HG03558 (cell line): ENCODE measurements around the gene STXBP1.
"Not testable (repeated sequence)": the region's sequence is repeated elsewhere in the genome, so short reads cannot be mapped to it uniquely, and the experiment has no call there.

Experiments used
- ATAC-seq: cut with Tn5 transposase; IDR thresholded peaks from one replicate; pipeline ENCODE4 v1.9.1; 2021; ENCODE audit warnings: moderate number of reproducible peaks; ENCODE audit not compliant: unreplicated experiment; ENCODE audit errors: extremely low read depth

The STXBP1 gene

DNA sequence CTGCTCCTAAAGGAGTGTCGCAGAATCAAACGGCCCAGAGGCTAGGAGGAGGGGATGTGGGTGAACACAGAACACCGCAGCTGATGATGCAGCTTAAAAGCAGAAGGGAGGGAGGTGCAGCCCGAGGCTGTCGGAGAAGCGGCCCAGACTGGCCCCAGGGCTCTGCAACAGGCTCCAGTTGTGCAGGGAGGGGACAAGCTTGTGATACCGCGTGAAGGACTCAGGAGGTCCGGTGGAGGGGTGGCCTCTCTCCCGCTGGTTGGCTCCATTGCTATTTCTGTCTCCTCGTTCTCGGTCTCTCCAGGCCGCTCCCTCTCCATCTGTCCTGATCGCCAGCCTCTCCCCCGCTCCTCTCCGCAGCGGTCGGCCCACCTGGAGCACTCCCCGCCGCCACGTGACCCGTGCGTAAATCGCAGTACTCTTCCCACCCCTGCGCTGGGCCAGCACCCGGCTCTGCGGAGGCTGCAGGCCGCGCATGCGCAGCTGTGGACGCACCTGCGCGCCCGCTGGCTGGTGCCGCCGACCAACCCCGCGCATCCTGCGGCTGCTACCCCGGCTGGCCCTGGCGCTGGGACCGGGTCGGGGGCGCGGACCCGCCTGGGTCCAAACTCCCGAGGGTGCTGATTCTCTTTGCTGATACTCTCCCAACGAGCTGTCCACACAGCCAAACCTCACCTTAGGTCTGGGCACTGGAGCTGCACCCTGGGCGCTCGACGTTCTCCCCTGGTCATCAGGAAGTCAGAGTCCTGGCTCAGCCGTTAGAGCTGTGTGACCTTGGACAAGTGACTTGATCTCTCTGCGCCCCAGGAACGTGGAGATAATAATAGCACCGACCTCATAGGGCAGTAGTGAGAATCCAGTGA is 3.7 kb upstream of the STXBP1 start:
- ATAC-seq, result no peak

DNA sequence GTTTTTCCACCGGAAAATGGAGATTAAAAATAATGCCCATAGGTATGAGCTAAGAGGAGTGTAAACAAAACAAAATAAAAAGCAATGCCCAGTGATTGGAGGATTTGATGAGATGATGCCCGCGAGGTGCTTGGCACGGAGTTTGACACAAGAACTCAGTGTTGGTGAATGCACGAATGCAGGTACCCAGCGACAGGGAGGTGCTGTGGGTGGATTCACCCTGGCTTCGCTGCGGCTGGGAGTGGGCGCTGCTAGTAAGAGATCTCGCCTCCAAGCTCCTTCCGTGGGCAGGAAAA is 526 bp upstream of the STXBP1 start:
- ATAC-seq, result no peak

DNA sequence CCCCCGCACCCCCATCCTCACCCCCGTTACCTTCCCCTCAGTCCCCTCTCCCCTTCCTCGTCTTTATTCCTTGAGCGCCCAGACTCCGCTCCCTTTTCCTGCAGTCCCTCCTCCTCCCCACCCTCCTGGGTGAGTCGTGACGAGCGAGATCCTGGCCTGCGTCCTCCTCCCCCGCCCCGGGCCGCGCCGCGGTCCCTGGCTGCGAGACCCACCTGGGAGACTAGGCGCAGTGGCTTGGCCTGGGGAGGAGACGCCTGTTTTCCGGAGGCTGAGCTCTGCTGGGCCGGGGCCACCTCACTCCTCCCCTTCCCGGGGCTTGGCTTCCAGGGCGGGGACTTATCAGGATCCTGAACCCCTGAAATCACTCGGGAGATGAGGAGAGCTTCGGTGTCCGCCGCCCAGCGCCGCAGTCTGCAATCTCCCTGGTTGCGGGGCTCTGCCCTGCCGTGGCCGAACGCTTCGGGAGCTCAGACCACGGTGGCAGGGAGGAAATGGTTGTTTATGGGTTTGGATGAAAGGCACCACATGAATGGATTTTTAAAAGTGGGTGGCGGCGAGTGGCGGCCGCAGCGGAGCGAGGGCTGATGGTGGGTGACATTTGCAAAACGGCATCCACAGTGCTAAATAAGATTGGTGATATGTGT is 984 bp downstream of the STXBP1 start:
- no peak for ATAC-seq

DNA sequence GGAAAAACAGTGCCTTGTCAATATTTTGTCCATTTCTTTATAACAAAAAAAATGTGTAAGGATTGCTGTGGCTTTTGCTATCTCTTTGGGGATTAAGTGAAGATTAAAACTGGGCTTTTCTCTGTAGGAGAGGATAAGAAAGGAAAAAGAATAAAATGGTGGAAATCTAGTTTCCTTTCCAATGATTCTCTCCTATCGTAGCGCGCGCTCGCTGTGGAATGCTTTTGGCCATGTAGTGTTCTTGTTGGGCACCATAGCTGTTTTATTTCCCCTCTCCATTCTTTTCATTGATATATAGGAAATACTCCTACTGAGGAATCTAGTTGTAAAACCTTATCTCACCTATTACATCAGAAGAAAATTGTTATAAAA is 1.5 kb downstream of the STXBP1 start:
- no peak for ATAC-seq

DNA sequence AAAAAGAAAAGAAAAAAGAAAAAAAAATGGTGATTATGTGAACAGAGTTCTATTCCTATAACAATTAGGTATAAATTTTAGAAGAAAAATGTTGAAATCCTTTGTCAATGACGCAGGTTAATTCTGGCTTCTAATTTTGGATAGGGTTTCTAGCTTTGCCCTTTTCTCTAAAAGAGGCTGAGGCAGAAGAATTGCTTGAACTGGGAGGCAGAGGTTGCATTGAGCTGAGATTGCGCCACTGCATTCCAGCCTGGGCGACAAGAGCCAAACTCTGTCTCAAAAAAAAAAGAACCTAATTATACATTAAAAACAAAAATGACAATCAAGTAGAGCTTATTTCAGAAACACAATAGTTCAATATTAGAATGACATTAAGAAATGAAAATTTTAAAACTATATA is 2.9 kb downstream of the STXBP1 start:
- ATAC-seq, result no peak

DNA sequence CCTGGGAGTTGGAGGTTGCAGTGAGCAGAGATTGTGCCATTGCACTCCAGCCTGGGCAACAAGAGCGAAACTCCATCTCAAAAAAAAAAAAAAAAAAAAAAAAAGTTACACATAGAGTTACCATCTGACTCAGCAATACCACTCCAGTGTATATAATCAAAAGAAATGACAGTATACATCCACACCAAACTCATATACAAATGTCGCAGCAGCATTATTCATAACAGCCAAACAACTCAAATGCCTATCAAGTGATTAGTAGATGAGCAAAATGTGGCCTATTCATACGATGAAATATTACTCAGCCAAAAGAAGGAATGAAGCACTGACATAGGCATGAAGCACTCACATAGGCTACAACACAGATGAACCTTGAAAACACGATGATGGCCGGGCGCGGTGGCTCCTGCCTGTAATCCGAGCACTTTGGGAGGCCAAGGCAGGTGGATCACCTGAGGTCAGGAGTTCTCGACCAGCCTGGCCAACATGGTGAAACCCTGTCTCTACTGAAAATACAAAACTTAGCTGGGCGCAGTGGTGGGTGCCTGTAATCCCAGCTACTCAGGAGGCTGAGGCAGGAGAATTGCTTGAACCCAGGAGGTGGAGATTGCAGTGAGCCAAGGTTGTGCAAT is 9.4 kb downstream of the STXBP1 start:
- ATAC-seq, result not testable (repeated sequence)

DNA sequence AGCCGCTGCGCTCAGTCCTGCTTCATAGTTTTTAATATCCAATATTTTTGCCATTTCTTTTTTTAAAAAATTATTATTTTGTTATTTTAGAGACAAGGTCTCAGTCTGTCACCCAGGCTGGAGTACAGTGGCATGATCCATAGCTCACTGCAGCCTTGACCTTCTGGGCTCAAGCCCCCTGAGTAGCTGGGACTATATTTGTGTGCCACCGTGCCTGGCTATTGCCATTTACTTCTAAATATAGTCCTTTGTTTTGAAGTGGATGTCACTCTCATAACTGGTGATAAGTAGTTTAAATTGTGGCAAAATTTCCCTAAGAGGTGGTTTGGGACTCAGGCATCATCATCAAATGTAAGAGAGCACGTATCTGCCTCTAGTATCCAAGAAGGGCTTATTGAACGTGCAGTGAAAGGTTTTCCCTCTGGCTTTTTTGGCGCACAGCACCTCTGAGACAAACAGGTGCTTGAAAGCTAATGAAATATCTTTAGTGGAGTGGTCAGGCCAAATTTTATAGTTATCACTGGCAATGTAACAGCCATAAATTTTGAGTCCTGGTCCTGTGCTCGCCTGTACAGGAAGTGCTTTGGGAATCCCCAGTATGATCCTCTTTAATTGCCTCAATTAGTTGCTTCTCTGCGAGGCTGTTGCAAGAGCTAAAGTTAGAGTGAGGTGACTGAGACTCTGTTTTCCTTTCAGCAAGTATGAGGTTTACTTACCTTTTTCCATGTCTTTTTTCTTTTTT is 14.8 kb downstream of the STXBP1 start:
- no peak for ATAC-seq

DNA sequence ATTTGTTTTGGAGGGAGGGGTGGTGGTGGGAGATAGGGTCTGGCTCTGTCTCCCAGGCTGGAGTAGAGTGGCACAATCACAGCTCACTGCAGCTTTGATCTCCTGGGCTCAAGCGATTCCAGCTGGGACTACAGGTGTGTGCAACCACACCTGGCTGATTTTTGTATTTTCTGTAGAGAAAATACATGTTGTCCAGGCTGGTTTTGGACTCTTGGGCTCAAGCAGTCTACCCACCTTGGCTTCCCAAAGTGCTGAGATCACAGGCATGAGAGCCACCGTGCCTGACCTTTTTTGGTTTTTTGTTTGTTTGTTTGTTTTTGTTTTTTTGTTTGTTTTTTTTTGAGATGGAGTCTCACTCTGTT is 15.4 kb downstream of the STXBP1 start:
- ATAC-seq, result no peak

DNA sequence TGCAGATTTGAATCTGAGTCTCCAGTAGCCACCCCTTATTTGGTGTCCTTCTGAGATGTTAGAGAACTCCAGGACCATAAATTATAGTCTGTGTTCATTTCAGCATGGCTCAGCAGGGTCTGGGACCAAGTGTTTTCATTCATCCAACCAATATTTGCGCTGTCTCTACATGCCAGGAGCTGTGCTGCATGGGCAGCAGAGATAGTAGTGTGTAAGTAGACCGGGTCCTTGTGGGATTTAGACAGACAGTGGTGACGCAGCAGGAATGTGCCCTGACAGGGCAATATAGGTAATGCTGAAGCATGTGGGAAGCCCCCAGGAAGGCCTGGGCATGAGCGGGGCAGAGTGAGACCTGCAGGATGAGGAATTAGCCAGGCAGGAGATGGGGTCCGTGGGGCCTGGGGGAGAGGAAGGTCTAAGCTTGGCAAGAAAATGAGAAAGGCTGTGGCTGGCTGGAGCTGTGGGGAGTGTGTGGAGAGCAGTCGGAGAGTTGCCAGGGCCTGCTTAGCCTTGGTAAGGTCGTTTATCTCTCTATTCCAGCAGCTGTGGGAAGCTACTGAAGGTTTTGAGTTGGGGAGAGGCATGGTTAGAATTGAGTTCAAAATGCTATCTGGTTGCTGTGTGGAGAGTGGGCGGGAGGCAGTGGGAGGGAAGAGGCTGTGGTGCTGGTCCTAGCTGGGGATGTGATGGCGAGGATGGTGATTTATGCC is 16.8 kb downstream of the STXBP1 start:
- ATAC-seq, result no peak

DNA sequence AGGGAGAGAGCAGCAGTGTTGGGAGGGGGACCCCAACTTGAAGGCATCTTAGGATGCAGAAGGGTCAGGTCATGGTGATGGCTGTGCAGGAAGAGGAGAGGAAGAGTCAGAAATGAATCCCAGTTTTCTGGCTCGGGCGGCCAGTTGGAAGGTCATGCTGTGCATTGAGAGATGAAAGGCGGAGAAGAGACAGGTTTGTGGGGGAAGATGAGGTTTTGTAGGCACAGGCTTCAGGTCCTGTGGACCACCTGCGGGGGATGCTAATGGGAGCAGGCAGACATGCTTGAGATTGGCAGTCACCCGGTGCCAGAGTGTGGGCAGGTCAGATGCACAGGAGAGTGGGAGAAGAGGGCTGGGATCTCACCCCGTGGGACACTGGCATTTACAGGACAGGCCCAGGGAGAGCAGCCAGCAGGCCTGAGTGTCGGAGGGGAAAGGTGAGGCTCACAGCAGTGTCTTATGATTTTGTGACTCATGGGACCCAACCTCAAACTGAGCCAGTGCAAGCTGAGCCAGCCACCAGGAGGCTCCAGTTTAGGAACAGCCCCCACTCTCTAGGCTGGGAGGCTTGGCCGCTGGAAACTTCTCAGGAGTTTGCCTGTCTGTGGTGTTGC is 17.5 kb downstream of the STXBP1 start:
- no peak for ATAC-seq

DNA sequence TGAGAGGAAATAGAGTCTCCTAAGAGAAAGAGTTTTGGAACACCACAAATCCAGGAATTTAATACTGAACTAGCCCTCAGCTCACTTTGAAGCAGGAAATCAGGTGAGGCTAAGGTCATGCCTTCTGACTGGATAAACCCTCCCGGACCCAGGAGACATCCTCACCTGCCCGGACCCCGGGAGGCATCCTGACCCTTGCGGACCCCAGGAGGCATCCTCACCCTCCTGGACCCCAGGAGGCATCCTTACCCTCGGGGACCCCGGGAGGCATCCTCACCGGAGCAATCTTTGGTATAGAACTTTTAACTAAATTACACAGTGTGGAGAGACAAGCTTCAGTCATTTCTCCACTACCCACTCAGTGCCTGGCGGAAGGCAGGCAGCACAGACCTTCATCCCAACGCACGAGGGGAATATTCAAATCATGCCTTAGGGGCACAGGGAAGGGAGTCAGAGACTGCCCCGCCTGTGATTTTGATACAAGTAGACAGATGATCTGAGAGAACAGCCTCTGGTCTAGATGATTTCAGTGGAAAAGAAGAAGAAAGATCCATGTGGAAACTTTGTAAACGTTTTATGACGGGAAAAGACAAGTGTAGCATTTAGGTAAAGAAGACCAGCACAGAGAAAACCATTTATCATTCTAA is 21.3 kb downstream of the STXBP1 start:
- no peak for ATAC-seq

DNA sequence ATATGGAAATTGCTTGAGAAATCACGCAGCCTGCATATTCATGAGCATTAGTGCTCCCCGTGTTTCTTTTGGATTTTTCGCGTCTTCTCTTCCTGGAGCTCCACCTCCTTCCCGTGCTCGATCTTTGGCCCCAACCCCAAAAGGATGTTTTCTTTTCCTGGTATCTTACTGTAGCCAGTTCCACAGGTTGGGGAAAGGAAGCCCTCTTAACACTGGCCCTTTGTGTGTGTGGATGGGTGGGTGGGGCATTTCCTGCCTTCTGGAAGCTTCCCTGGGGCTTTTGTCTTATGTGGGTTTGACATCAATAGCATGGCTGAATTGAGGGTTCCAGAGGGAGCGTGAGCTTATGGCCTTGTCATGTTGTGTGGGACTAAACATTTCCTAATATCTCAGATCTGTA is 21.9 kb downstream of the STXBP1 start:
- no peak for ATAC-seq

DNA sequence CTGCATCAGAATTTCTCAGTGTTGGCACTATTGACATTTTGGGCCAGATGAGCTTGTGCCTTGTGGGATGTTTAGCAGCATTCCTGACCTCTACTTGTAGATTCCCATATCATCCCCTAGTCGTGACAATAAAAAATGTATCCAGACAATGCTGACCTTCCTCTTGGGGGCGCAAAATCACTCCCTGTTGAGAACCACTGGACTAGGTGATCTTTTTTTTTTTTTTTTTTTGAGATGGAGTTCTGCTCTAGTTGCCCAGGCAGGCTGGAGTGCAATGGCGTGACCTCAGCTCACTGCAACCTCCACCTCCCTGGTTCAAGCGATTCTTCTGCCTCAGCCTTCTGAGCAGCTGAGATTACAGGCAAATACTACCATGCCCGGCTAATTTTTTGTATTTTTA is 22.6 kb downstream of the STXBP1 start:
- no peak for ATAC-seq

DNA sequence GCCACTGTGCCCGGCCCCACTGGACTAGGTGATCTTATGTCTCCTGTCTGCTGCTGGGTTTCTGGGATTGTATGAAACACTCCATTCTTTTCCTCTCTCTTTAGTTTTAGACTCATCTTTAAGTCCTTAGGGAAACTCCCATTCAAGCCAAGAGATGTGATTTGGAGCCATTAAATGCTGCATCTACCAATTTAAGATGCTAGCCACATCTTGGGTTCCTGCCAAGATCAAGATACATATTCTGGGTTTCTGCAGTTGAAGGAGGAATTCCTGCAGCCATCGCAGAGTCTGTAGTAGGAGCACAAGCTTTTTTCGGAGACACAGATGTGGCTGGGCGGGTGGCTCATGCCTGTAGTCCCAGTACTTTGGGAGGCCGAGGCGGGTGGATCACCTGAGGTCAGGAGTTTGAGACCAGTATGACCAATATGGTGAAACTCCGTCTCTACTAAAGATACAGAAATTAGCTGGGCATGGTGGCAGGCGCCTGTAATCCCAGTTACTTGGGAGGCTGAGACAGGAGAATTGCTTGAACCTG is 23.2 kb downstream of the STXBP1 start:
- ATAC-seq, result no peak

DNA sequence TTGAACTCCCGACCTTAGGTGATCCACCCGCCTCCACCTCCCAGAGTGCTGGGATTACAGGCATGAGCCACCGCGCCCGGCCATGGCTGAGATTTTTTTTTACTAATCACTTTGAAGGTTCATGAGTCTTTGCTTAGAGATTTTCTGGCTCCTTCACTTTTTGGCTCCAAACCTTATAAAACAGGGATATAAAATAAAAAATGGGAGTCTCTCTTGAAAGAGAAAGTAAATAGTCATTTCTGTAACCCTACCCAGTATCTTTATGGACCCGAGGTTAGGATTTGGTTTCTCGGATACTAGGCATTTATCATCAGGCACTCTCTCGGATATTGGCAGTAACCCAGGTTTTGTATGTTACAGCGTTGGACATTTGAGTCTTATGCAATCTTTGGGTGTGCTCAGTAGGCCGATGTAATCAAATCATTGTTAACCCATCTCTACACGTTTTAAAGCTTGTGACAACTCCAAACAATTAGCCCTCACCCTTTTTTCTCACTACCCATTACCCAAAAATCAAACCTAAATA is 25.3 kb downstream of the STXBP1 start:
- ATAC-seq, result no peak

DNA sequence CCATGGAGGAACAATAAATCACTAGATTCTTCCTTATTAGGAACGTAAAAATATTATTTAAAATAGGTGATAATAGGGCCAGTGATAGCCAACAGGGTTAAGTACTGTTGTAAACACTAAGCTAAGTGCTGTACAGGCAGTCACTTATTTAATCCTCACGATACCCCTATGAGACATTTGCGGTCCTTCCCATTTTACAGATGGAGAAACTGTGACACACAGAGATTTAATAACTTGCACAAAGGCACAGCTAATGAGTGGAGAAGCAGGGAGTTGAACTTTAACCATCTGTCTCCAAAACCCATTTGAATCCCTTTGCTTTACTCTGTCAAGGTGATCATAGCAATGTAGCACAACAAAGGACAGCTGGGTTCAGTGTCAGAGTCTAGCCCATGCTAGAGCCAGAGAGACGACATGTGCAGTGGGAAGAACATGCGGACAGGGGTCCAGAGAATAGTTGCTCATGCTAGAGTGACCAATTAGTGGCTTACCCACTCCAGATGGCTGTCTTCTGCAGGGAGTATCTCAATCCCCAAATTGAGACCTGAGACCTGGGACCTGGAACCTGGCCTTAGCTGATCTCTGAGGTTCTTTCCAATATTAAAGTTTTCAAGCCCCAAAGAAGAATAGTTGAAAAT is 28.9 kb downstream of the STXBP1 start:
- no peak for ATAC-seq

DNA sequence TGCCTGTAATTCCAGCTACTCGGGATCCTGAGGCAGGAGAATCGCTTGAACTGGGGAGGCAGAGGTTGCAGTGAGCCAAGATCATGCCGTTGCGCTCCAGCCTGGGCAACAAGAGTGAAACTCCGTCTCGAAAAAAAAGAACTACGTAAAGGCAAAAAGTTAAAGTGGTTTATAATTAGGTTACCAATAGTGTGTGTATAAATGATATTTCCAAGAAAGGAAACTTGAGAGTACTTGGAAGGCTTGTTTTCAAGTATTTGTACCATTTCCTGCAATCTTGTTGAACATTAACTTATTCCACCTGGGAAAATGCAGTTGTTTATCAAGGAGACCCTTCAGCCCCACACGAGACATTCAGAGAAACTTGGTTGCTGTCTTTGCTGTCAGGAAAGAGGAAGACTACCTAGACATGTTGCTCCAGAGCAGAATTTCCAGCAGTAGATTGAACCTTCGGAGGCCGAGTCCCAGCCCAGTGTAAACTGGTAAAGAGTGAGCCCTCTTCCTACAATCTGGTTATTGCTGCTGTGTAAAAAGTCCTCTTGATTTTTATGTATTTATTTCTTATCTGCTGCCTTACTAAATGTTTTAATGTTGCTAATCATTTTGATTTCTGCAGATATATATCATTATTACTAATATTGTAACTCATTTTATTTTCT is 30.1 kb downstream of the STXBP1 start:
- no peak for ATAC-seq

DNA sequence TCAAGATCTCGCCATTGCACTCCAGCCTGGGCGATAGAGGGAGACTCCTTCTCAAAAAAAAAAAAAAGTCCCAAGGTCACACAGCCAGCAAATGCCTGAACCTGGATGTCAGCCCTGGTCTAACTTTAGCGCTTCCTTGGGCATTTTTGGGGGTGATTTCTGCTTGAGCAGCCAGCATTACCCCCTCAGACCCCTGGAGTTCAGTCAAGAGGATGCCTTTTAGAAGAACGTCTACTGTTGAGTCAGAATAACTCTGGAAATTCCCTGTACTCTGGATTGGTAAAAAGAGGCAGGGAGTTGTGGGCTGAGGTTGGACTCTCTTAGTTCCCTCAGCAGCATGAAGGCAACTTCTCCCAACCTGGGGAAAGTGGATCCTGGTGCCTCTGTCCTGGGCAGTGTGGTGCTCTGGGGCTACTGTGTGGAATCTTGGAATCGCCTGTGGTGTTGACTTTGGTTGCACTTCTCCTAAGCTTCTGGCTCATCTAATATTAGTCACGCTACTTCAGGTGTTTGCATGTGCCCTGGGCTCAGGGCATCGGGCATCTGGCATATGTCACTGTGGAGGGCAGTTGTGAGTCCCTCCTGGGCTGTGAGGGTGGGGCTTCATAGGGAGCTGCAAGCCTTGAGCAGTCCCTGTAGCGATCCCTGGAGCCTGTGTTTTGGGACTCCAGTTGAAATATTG is 32.2 kb downstream of the STXBP1 start:
- no peak for ATAC-seq
